ENCODE results near the gene ZNF771.

DNA sequence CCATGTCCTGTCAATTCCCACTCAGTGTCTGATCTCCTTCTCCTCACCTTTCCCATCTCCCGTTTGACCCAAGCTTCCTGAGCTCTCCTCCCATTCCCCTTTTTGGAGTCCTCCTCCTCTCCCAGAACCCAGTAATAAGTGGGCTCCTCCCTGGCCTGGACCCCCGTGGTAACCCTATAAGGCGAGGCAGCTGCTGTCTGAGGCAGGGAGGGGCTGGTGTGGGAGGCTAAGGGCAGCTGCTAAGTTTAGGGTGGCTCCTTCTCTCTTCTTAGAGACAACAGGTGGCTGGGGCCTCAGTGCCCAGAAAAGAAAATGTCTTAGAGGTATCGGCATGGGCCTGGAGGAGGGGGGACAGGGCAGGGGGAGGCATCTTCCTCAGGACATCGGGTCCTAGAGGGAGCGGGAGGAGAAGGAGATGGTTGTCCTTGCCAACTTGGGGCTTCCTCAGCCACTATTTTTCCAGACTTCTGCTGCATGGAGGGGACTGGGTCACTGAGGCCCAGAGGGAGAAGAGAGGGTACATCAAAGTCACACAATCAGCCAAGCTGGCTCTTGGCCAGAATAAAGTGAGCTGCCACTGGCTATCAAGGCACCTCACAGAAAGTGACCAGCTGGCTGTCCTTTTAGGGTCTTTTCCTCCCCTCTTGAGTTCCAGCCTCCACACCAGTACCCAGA, 35.2 kb upstream of the ZNF771 start:
- TF ChIP-seq NFIC (IDR thresholded peaks at IDR 0.05; ENCODE audit: borderline replicate concordance) (no peak), MXI1 (IDR thresholded peaks at IDR 0.05; ENCODE audit: low read depth, low read length) (no peak), JUND (IDR thresholded peaks at IDR 0.05) (no peak), SIN3A (IDR thresholded peaks at IDR 0.05; ENCODE audit: borderline replicate concordance, low read depth, low read length) (no peak), EP300 (IDR thresholded peaks at IDR 0.05; ENCODE audit: borderline replicate concordance in 1 of 2, low read depth in 1 of 2, low read length in 1 of 2) (no peak), RAD21 (IDR thresholded peaks at IDR 0.05; ENCODE audit: low read length) (no peak), RXRA (IDR thresholded peaks at IDR 0.05; ENCODE audit: borderline replicate concordance, low read depth) (no peak)
- TF ChIP-seq, protein P1, sequence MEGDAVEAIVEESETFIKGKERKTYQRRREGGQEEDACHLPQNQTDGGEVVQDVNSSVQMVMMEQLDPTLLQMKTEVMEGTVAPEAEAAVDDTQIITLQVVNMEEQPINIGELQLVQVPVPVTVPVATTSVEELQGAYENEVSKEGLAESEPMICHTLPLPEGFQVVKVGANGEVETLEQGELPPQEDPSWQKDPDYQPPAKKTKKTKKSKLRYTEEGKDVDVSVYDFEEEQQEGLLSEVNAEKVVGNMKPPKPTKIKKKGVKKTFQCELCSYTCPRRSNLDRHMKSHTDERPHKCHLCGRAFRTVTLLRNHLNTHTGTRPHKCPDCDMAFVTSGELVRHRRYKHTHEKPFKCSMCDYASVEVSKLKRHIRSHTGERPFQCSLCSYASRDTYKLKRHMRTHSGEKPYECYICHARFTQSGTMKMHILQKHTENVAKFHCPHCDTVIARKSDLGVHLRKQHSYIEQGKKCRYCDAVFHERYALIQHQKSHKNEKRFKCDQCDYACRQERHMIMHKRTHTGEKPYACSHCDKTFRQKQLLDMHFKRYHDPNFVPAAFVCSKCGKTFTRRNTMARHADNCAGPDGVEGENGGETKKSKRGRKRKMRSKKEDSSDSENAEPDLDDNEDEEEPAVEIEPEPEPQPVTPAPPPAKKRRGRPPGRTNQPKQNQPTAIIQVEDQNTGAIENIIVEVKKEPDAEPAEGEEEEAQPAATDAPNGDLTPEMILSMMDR (IDR thresholded peaks at IDR 0.05): no peak
- TF ChIP-seq, protein P2, sequence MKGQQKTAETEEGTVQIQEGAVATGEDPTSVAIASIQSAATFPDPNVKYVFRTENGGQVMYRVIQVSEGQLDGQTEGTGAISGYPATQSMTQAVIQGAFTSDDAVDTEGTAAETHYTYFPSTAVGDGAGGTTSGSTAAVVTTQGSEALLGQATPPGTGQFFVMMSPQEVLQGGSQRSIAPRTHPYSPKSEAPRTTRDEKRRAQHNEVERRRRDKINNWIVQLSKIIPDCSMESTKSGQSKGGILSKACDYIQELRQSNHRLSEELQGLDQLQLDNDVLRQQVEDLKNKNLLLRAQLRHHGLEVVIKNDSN (IDR thresholded peaks at IDR 0.05; ENCODE audit: borderline replicate concordance, low read depth): no peak
